H1 (cell line): ENCODE measurements around the gene DNAJB8. TPM values are rescaled to one million over a fixed set of nuclear protein-coding genes. Genes with fewer than 3 reads are reported as not detected.

ENCODE experiments used
- CTCF ChIA-PET: fragments of 300-600 bp; sonication (Branson Sonifier 250); formaldehyde crosslinking; loops from one replicate; lab custom pipeline; 2021; ENCODE audit not compliant: partially characterized antibody; lab: Charles Lee
- POLR2A ChIA-PET: fragments of 300-600 bp; sonication (Branson Sonifier 250); formaldehyde crosslinking; loops from one replicate; lab custom pipeline; 2021; ENCODE audit warnings: inconsistent platforms; ENCODE audit not compliant: partially characterized antibody; lab: Charles Lee
- DNase-seq, 2 experiments: peaks; one replicate each; pipeline versions ENCODE4 v3.0.0 to v3.0.0-alpha.2; 2010 to 2022; ENCODE audit warnings: low spot score in 2 of 2, low read depth in 1 of 2, mixed read lengths in 1 of 2
- FAIRE-seq: peaks from 2 replicates; lab custom pipeline; 2011; peaks lifted over from hg19 to GRCh38; lab: Jason Lieb, UNC
- H2AFZ ChIP-seq: 2 replicates; pipeline ENCODE4 v1.8.1; 2012; ENCODE audit warnings: low read length, inconsistent platforms
- H2AK5ac ChIP-seq: 2 replicates; pipeline ENCODE4 v1.6.1; 2013; ENCODE audit warnings: low read depth, low read length
- H2BK120ac ChIP-seq: replicated peaks from 2 replicates; pipeline ENCODE3; 2013; ENCODE audit warnings: low read depth, low read length, inconsistent platforms
- H2BK12ac ChIP-seq: 2 replicates; pipeline ENCODE4 v1.6.1; 2013; ENCODE audit warnings: low read depth, low read length
- H2BK15ac ChIP-seq: 2 replicates; pipeline ENCODE4 v1.6.1; 2013; ENCODE audit warnings: low read length
- H2BK20ac ChIP-seq: 2 replicates; pipeline ENCODE4 v1.6.1; 2013; ENCODE audit warnings: low read length
- H2BK5ac ChIP-seq: 2 replicates; pipeline ENCODE4 v1.6.1; 2013; ENCODE audit warnings: low read depth, low read length
- H3K14ac ChIP-seq: 2 replicates; pipeline ENCODE4 v1.6.1; 2013; ENCODE audit warnings: inconsistent platforms; ENCODE audit not compliant: insufficient read length
- H3K18ac ChIP-seq: 2 replicates; pipeline ENCODE4 v1.6.1; 2013; ENCODE audit warnings: low read length; ENCODE audit errors: extremely low read depth
- H3K23ac ChIP-seq: 2 replicates; pipeline ENCODE4 v1.6.1; 2013; ENCODE audit warnings: inconsistent platforms; ENCODE audit not compliant: insufficient read length
- H3K23me2 ChIP-seq: 2 replicates; pipeline ENCODE4 v1.6.1; 2013; ENCODE audit warnings: low read depth, low read length
- H3K27ac ChIP-seq: 2 replicates; pipeline ENCODE4 v1.6.1; 2011; ENCODE audit warnings: low read depth, low read length, inconsistent platforms
- H3K27me3 ChIP-seq, 4 experiments: replicated peaks in 1 of 4; 1 replicate in 1 of 4; 2 replicates in 3 of 4; pipeline versions ENCODE4 v1.6.1 to v1.8.1; 2011 to 2013; ENCODE audit warnings: low read length in 3 of 4, mild to moderate bottlenecking in 3 of 4, inconsistent platforms in 2 of 4, mixed read lengths in 2 of 4, moderate library complexity in 1 of 4; ENCODE audit not compliant: control insufficient read depth in 3 of 4, insufficient read depth in 3 of 4; ENCODE audit errors: extremely low read depth in 1 of 4
- H3K36me3 ChIP-seq, 4 experiments: 2 replicates each; pipeline versions ENCODE4 v1.6.1 to v1.8.1; 2011 to 2013; ENCODE audit warnings: mild to moderate bottlenecking in 4 of 4, low read length in 3 of 4, moderate library complexity in 2 of 4, control low read depth in 1 of 4, inconsistent platforms in 1 of 4; ENCODE audit not compliant: insufficient read depth in 4 of 4, control insufficient read depth in 2 of 4
- H3K4ac ChIP-seq: replicated peaks from 2 replicates; pipeline ENCODE3; 2013; ENCODE audit warnings: low read length, low read depth, mixed read lengths, inconsistent platforms; ENCODE audit not compliant: insufficient read length
- H3K4me1 ChIP-seq, 4 experiments: replicated peaks in 1 of 4; 1 replicate in 1 of 4; 2 replicates in 3 of 4; pipeline versions ENCODE4 v1.6.1 to v1.8.1; 2011 to 2013; ENCODE audit warnings: low read length in 3 of 4, inconsistent platforms in 2 of 4, mixed read lengths in 1 of 4; ENCODE audit not compliant: insufficient read depth in 4 of 4, control insufficient read depth in 3 of 4
- H3K4me2 ChIP-seq, 2 experiments: 2 replicates each; pipeline versions ENCODE4 v1.6.1 to v1.8.1; 2011 to 2013; ENCODE audit warnings: low read depth in 2 of 2, low read length in 2 of 2, control low read depth in 1 of 2, inconsistent platforms in 1 of 2, mild to moderate bottlenecking in 1 of 2; ENCODE audit not compliant: insufficient read depth in 1 of 2
- H3K4me3 ChIP-seq, 4 experiments: fragments of 200-600, 300-600 bp in 1 of 4; sonication (generic), shearing (Covaris generic), sonication (Bioruptor Twin) in 1 of 4; 2 replicates each; pipeline versions ENCODE4 v1.5.1 to v1.8.1; 2011 to 2016; ENCODE audit warnings: low read length in 4 of 4, low read depth in 3 of 4, control low read depth in 2 of 4, inconsistent platforms in 2 of 4, mild to moderate bottlenecking in 2 of 4, mixed read lengths in 1 of 4, moderate library complexity in 1 of 4; ENCODE audit not compliant: insufficient read depth in 2 of 4; ENCODE audit errors: extremely low read depth in 1 of 4
- H3K56ac ChIP-seq: replicated peaks from 2 replicates; pipeline ENCODE3; 2013; ENCODE audit warnings: low read depth, mild to moderate bottlenecking, mixed read lengths, low read length, inconsistent platforms; ENCODE audit not compliant: insufficient read length
- H3K79me1 ChIP-seq: 2 replicates; pipeline ENCODE4 v1.6.1; 2013; ENCODE audit warnings: low read depth, low read length, control low read depth
- H3K79me2 ChIP-seq, 2 experiments: 2 replicates each; pipeline versions ENCODE4 v1.6.1 to v1.8.1; 2012 to 2013; ENCODE audit warnings: low read length in 2 of 2, mild to moderate bottlenecking in 2 of 2, inconsistent platforms in 1 of 2; ENCODE audit not compliant: insufficient read depth in 2 of 2, control insufficient read depth in 1 of 2
- H3K9ac ChIP-seq, 4 experiments: replicated peaks in 1 of 4; 1 replicate in 1 of 4; 2 replicates in 3 of 4; pipeline versions ENCODE4 v1.6.1 to v1.8.1; 2011 to 2013; ENCODE audit warnings: low read depth in 3 of 4, low read length in 3 of 4, control low read depth in 2 of 4, mild to moderate bottlenecking in 2 of 4, moderate library complexity in 2 of 4, inconsistent platforms in 1 of 4; ENCODE audit errors: extremely low read depth in 1 of 4
- H3K9me3 ChIP-seq, 2 experiments: 2 replicates each; pipeline versions ENCODE4 v1.6.1 to v1.8.1; 2012 to 2013; ENCODE audit warnings: mild to moderate bottlenecking in 2 of 2, moderate library complexity in 2 of 2, control low read depth in 1 of 2, inconsistent platforms in 1 of 2, low read depth in 1 of 2, low read length in 1 of 2, mixed read lengths in 1 of 2; ENCODE audit not compliant: insufficient read depth in 2 of 2
- H4K20me1 ChIP-seq, 2 experiments: replicated peaks in 1 of 2; 2 replicates each; pipeline versions ENCODE3 to v1.8.1; 2011 to 2013; ENCODE audit warnings: inconsistent platforms in 2 of 2, low read length in 2 of 2, mild to moderate bottlenecking in 1 of 2; ENCODE audit not compliant: insufficient read depth in 2 of 2, control insufficient read depth in 1 of 2
- H4K5ac ChIP-seq: 2 replicates; pipeline ENCODE4 v1.6.1; 2013; ENCODE audit warnings: low read length, low read depth, mixed read lengths, inconsistent platforms; ENCODE audit not compliant: insufficient read length
- H4K8ac ChIP-seq: 2 replicates; pipeline ENCODE4 v1.8.0; 2013; ENCODE audit warnings: mild to moderate bottlenecking, moderate library complexity, low read length, inconsistent platforms; ENCODE audit not compliant: insufficient read depth; ENCODE audit errors: extremely low read depth
- H4K91ac ChIP-seq: replicated peaks from 2 replicates; pipeline ENCODE3; 2013; ENCODE audit warnings: low read length, mixed read lengths, inconsistent platforms; ENCODE audit not compliant: insufficient read length
- CEBPB ChIP-seq: IDR thresholded peaks from 2 replicates; pipeline ENCODE4 v1.6.1; 2012; ENCODE audit warnings: low read depth, low read length
- SAP30 ChIP-seq: fragments of 300-600 bp; sonication (generic); IDR thresholded peaks from 2 replicates; pipeline ENCODE4 v1.7.1; 2012; ENCODE audit warnings: low read length, moderate library complexity, mild to moderate bottlenecking, inconsistent platforms; ENCODE audit not compliant: insufficient read depth, insufficient replicate concordance
- SP1 ChIP-seq: IDR thresholded peaks from 2 replicates; pipeline ENCODE4 v1.6.1; 2011; ENCODE audit warnings: low read depth, low read length
- WGBS, 2 experiments: shearing (Covaris generic) in 1 of 2; methylation state at CpG; one replicate each; pipeline versions ENCODE4 v1.1.6 to v1.1.7; 2013 to 2015; ENCODE audit warnings: low lambda C conversion rate in 2 of 2, mixed read lengths in 2 of 2, inconsistent platforms in 1 of 2, low coverage in 1 of 2, missing lambda C conversion rate in 1 of 2; ENCODE audit not compliant: insufficient replicate concordance in 2 of 2, insufficient coverage in 1 of 2, insufficient read length in 1 of 2; ENCODE audit errors: extremely low coverage in 1 of 2, missing lambda C conversion rate in 1 of 2; 5-methylcytosine and 5-hydroxymethylcytosine counted together
- polyA plus RNA-seq, 7 experiments: library from polyadenylated mRNA; depleted of rRNA in 3 of 7; stranded (reverse) in 5 of 7; unstranded in 2 of 7; fragments of >200 nt in 5 of 7; fragments of 200-250 nt in 2 of 7; gene quantifications; 1 replicate in 5 of 7; 2 replicates in 1 of 7; 4 replicates in 1 of 7; pipeline versions ENCODE4 v1.2.1 to v1.2.3, GENCODE V29; 2011 to 2013; ENCODE audit warnings: missing spikeins in 2 of 7, mixed read lengths in 2 of 7
- total RNA-seq: library from RNA; stranded (reverse); fragmentation: NEBNext Ultra II Directional; extraction: Animal tissue kit (Norgen Biotek cat#: 25700); gene quantifications from 2 replicates; pipeline ENCODE4 v1.2.1, GENCODE V29; 2021

DNAJB8 gene
- total and polyA plus RNA-seq, 2 of the 8 experiments (the other 6 are each of a cell fraction or from before 2014, with no cell fraction given) = not detected

- Histone ChIP-seq H3K4me3 (no peak overlapping the region), H4K8ac (no peak overlapping the region), H2AK5ac (no peak overlapping the region), H3K4me1 (peaks cover 0 to 2% (median 0%) of the 10 kb centered on the region in 4 experiments; a peak in 1 of 7 replicates), H3K4me2 (no peak overlapping the region), H4K5ac (no peak overlapping the region), H2BK15ac (no peak overlapping the region), H2BK120ac (no peak overlapping the region), H3K23me2 (no peaks in the 10 kb centered on the region), H3K23ac (no peak overlapping the region), H2BK5ac (no peak overlapping the region), H3K14ac (no peak overlapping the region), H3K56ac (no peak overlapping the region), H2BK20ac (no peak overlapping the region), H3K18ac (no peak overlapping the region), H2BK12ac (no peak overlapping the region), H3K27ac (no peak overlapping the region; the same call in 1 of the 2 replicates), H3K36me3 (no peaks in the 10 kb centered on the region), H4K91ac (no peak overlapping the region), H4K20me1 (no peaks in the 10 kb centered on the region), H3K27me3 (peaks cover 0 to 11% (median 10%) of the 10 kb centered on the region in 4 experiments; a peak in 6 of 7 replicates), H3K79me1 (no peaks in the 10 kb centered on the region), H3K9me3 (no peaks in the 10 kb centered on the region), H3K4ac (no peak overlapping the region), H2AFZ (no peak overlapping the region), H3K9ac (no peak overlapping the region), H3K79me2 (no peaks in the 10 kb centered on the region)
- POLR2A ChIA-PET = no interaction called here
- CTCF ChIA-PET = interaction anchor here (0.6 to 2.6 kb wide), 28 partner anchors 14 to 127 kb away, joined by 3 to 11 read pairs (median 3); no protein-coding TSS in a partner anchor
- DNase-seq = peak in 1 of 2 experiments; percentile 50
- WGBS, 2 experiments = 82% methylated on average over 12 of the region's 12 CpGs; no CpG with 5 or more reads in 1 of the 2 experiments
- no peak for FAIRE-seq
- no peak for TF ChIP-seq SP1
- no peak for TF ChIP-seq SAP30
- no peak for TF ChIP-seq CEBPB
Measured at GRCh38 chr3:128503164-128503651, 36.5 kb upstream of the DNAJB8 start.
